CD4-positive, alpha-beta T cell treated with Interleukin-17A for 4 hours (primary cell): ENCODE data around the gene ZSWIM7.
"Not testable (repeated sequence)": the region's sequence is repeated elsewhere in the genome, so short reads cannot be mapped to it uniquely, and the experiment has no call there.

Experiments used
- DNase-seq: peaks from one replicate; pipeline ENCODE4 v3.0.0-alpha.2; 2020; ENCODE audit warnings: mixed read lengths

ZSWIM7 gene

DNA sequence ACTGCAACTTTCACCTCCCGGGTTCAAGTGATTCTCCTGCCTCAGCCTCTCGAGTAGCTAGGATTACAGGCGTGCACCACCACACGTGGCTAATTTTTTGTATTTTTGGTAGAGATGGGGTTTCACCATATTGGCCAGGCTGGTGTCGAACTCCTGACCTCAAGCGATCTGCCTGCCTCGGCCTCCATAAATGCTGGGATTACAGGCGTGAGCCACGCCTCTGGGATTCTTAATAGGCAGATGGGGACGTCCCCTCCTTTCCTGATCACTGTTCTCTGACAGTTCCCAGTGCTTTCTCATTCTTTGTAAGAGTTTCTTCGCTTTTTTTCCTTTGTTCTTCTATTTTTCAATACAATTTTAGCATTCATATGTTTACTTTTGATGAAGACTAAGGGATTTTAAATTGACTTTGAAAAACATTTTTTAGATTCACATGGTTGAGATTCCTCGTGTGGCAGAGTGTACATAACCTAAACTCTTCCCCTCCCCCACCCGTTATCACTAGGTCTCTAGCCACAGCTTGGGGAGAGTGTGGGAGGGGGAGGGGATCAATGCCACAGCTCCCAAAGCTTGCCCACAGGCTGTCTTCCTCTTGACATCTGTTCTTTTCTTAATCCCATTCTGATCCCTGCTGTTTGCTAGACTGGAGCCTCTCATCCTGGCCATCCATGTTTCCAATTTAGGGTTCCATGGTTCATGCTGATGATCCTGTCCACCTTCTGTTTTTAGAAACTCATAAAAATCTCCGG is 43.5 kb downstream of the ZSWIM7 start:
- no peak for DNase-seq

DNA sequence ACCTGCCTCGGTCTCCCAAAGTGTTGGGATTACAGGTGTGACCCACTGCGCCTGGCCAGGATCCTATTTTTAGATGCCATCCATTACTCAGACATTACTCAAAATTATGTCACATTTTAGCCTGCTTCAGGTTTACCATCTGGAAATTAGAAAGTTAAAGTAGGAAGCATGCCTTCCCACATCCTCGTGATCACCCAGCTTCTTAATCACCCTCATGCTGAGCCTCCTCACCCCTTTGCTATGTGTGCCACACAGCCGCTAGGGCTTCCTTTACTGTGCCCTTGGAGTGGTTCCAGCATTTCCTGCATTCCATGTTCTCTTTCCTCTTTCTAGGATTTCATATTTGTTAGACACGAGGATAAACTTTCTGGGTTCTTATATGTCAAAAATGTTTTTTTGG is 45.3 kb downstream of the ZSWIM7 start:
- DNase-seq = no peak

DNA sequence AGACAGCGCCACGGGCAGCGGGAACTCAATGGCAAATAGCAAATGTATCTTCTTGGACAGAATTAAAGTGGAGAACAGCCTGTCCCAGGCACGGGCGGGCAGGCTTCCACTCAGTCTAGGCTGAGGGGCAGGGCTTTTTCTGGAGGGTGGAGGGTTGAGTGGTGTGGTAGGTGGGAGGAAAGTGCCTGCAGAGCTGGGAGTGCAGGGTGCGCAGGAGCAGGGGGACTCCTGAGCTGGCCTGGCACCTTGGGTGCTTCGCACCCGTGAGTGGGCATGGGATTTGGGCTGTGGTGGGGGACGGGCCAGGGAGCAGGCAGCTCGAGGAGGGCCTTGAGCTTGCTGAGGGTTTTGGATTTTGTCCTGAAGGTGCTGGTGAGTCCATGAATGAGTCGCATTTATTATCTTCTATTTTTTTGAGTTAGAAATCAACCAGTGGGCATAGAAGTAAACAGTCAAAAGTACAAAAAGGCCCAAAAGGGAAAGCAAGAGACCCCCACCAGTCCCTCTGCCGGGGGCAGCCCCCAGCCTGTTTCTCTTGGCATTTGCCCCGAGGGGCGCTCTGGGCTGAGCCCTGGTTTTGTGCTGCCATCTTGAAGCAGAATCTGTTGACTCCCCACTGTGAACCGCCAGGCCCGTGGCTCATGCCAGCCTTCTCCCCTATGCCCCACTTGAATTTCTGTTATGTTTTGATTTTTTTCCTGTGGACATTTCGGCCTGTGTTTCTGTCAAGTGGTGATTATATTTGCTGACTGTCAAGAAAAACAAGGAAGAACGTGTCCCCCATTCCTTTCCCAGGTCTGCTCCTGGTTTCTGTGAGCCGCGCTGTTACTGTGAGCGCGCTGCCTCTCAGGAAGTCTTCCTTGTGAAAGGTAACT is 46.4 kb downstream of the ZSWIM7 start:
- no peak for DNase-seq

DNA sequence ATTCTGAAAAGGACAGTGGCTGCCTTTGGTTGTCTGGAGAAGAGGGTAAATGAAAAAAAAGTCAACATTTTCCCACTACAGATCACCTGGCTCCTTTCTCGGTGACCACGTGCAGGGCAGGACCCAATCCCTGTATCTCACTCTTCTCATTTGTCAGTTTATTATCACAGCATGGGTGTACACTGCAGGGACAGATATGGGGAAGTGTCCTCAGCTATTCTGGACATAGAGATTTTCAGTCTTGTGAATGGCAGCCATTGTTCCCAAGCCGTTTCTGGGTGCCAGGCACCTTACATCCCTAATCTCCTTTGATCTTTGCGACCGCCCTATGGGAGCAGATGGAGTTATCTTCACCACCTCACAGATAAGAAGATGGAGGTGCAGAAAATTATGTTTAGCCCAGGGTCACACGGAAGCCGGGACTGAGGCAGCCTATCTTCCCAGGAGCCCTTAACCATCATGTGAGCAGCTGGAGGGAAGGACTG is 47.4 kb downstream of the ZSWIM7 start:
- DNase-seq = no peak

- no peak for DNase-seq
Measured at GRCh38 chr17:15951368-15952047, 48.0 kb downstream of the ZSWIM7 start.

DNA sequence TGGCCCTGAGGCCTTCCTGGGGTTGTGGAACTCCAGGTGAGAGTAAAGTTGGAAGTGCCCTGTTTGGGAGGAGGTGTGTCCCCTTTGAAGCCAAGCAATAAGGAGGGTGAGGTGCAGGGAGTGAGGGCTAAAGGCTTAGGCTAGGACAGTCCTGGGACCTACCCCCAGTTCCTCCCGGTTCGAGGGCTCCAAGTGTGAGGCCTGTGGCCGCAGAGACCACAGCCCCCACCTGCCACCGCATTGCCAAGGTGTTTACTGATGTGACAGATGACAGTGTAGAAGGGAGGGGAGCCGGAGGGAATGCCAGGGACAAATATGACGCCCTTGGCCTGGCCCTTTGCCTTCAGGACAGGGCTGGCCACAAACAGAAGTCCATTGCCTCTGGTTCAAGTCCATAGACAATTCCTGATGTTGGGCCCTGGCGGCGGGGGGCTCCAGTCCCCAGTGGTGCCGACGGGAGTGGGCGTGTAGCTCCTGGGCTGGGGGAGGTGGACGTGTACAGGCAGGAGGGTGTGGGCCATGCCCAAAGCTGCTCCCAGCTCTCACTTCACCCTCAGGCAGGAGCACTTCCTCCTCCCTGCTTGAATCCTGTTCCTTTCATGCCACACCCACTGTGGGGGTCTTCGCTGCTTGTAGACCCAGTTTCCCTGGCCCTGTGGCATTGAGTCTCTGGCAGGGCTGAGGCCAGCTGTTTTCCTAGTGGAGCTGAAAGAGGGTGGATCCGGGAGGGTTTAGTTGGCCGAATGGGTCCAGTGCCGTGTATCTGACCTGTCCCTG is 51.3 kb downstream of the ZSWIM7 start:
- DNase-seq = no peak

GRCh38 chr17:15947271-15947670 is 52.2 kb downstream of the ZSWIM7 start:
- no peak for DNase-seq

- DNase-seq = no peak
Measured at GRCh38 chr17:15946611-15947120, 52.8 kb downstream of the ZSWIM7 start.

DNA sequence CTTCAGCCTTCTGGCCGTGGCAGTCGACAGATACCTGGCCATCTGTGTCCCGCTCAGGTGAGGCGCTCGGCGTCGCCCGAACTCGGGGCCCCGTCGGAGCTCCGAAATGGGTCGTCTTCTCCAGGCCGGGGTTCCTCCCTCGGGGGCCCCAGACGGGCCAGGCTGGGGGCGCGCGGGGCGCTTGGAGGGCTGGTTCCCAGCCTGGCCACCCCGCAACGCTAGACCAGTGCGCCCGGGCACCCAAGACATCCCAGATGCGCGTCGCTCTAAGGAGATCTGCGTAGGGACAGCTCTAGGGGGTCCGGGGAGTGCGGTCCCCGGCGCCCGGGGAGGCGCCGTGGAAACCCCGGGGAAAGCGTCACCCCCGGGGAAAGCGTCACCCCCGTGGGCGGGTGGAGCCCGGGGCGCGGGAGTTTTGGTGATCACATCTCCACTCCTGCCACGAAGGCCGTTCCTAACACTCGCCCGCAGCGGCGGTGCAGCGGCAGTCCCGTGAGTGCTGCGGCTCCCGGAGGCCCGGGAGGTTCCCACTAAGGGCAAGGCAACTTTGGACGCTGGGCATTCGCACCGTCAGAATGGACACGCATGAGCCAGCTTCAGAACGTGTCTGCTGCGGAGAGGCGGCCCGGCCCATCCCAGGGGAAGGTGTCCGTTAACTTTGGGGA is 53.8 kb downstream of the ZSWIM7 start:
- DNase-seq = peak; percentile 18

GRCh38 chr17:15944759-15945526 is 54.6 kb downstream of the ZSWIM7 start, which contains the start of gene ADORA2B:
Gene ADORA2B (plus strand): TSS chr17:15945130. CDS start chr17:15945249, 119 bp downstream.
- DNase-seq = peak; percentile 59

GRCh38 chr17:15943971-15944758 is 55.3 kb downstream of the ZSWIM7 start:
- DNase-seq = no peak

- no peak for DNase-seq
Measured at GRCh38 chr17:15942207-15942833, 57.2 kb downstream of the ZSWIM7 start.

- no peak for DNase-seq
Measured at GRCh38 chr17:15941781-15942180, 57.7 kb downstream of the ZSWIM7 start.

- not testable (repeated sequence) for DNase-seq
Measured at GRCh38 chr17:15936481-15936880, 63.0 kb downstream of the ZSWIM7 start.

- DNase-seq = no peak
Measured at GRCh38 chr17:15935891-15936290, 63.6 kb downstream of the ZSWIM7 start.

- DNase-seq = no peak
Measured at GRCh38 chr17:15934866-15935265, 64.6 kb downstream of the ZSWIM7 start.

GRCh38 chr17:15931394-15931793 is 68.1 kb downstream of the ZSWIM7 start:
- no peak for DNase-seq

- DNase-seq = no peak
Measured at GRCh38 chr17:15930426-15930825, 69.1 kb downstream of the ZSWIM7 start.

GRCh38 chr17:15929941-15930340 is 69.6 kb downstream of the ZSWIM7 start:
- no peak for DNase-seq
